ENCODE results near the gene RIT1.

- TF ChIP-seq CTCF (IDR thresholded peaks at IDR 0.05; ENCODE audit: low read depth, low read length, poor library complexity, severe bottlenecking) (peak; percentile 39), EZH2phosphoT487 (IDR thresholded peaks at IDR 0.05; ENCODE audit: borderline replicate concordance, low read length) (no peak)
Measured at GRCh38 chr1:155910621-155911121, 478 bp downstream of the RIT1 start.

Measured in DOHH2 (cell line).